Mammary epithelial cell (primary cell): ENCODE measurements around the gene HIC2.

ENCODE experiments used
- EZH2 ChIP-seq: IDR thresholded peaks from 2 replicates; pipeline ENCODE4 v1.6.1; 2012; ENCODE audit warnings: low read length, inconsistent platforms, borderline replicate concordance
- TF ChIP-seq, protein P1 (sequence below), 2 donors: IDR thresholded peaks in 1 of 2; conservative IDR thresholded peaks in 1 of 2; 2 replicates each; pipeline ENCODE4 v1.5.1; 2011 to 2012; ENCODE audit warnings: inconsistent platforms in 2 of 2, low read length in 2 of 2, mild to moderate bottlenecking in 2 of 2, control low read depth in 1 of 2, low read depth in 1 of 2; ENCODE audit not compliant: insufficient read depth in 1 of 2; ENCODE audit errors: extremely low read depth in 1 of 2

GRCh38 chr22:21444701-21445436 lies 27.7 kb downstream of the HIC2 start:
- TF ChIP-seq, protein P1, sequence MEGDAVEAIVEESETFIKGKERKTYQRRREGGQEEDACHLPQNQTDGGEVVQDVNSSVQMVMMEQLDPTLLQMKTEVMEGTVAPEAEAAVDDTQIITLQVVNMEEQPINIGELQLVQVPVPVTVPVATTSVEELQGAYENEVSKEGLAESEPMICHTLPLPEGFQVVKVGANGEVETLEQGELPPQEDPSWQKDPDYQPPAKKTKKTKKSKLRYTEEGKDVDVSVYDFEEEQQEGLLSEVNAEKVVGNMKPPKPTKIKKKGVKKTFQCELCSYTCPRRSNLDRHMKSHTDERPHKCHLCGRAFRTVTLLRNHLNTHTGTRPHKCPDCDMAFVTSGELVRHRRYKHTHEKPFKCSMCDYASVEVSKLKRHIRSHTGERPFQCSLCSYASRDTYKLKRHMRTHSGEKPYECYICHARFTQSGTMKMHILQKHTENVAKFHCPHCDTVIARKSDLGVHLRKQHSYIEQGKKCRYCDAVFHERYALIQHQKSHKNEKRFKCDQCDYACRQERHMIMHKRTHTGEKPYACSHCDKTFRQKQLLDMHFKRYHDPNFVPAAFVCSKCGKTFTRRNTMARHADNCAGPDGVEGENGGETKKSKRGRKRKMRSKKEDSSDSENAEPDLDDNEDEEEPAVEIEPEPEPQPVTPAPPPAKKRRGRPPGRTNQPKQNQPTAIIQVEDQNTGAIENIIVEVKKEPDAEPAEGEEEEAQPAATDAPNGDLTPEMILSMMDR (conservative IDR thresholded peaks at IDR 0.05 in 1 of 2, IDR thresholded peaks at IDR 0.05 in 1 of 2; ENCODE audit: extremely low read depth in 1 of 2, insufficient read depth in 1 of 2, low read depth in 1 of 2, low read length in 2 of 2): no peak
- TF ChIP-seq EZH2: no peak
